ENCODE results near the gene AOX1. TPM values are rescaled to one million over a fixed set of nuclear protein-coding genes. Genes with fewer than 3 reads are reported as not detected.
A peak's percentile ranks its signal among the peaks of the same experiment; 100 is the strongest.
"Not testable (repeated sequence)": the region's sequence is repeated elsewhere in the genome, so short reads cannot be mapped to it uniquely, and the experiment has no call there.

Gene AOX1
- total RNA-seq, 1 donor from 2014 or later, result 36.7 TPM

GRCh38 chr2:200627110-200627770 is 41.4 kb downstream of the AOX1 start:
- ATAC-seq, result no peak
- no peak for DNase-seq
- H3K27ac ChIP-seq, result no peak overlapping the region
- H3K4me1 ChIP-seq, result no peaks in the 10 kb centered on the region
- no peaks in the 10 kb centered on the region for H3K36me3 ChIP-seq
- H3K9me3 ChIP-seq, result no peaks in the 10 kb centered on the region
- intact Hi-C loops (cut with DNase I), result no loop called here
- H3K27me3 ChIP-seq (ENCODE audit: low read depth), result no peaks in the 10 kb centered on the region
- no peak for TF ChIP-seq CTCF (IDR thresholded peaks at IDR 0.05)
- no peak overlapping the region for H3K4me3 ChIP-seq

DNA sequence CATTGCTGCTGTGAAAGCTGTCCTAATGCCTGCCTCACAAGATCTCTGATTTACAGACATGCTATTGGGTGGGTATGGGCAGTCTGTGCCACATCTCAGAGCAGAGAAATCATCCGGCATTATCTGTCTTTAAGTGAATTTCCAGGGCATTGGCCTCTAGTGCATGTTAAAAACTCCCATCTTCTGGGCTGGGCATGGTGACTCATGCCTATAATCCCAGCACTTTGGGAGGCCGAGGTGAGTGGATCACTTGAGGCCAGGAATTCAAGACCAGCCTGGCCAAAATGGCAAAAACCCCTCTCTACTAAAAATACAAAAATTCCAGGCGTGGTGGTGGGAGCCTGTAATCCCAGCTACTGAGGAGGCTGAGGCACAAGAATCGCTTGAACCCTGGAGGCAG is 42.6 kb downstream of the AOX1 start:
- H3K9me3 ChIP-seq; H3K4me3 ChIP-seq; DNase-seq; H3K4me1 ChIP-seq; H3K27ac ChIP-seq; H3K36me3 ChIP-seq; H3K27me3 ChIP-seq (ENCODE audit: low read depth); intact Hi-C loops (cut with DNase I); ATAC-seq: not testable (repeated sequence)

- ATAC-seq (no peak), DNase-seq (no peak)
- H3K4me3 ChIP-seq, result no peak overlapping the region
- no peaks in the 10 kb centered on the region for H3K9me3 ChIP-seq
- H3K36me3 ChIP-seq, result peaks cover under 1% of the 10 kb centered on the region
- H3K4me1 ChIP-seq, result no peaks in the 10 kb centered on the region
- H3K27me3 ChIP-seq (ENCODE audit: low read depth), result no peaks in the 10 kb centered on the region
- no peak for TF ChIP-seq CTCF (IDR thresholded peaks at IDR 0.05)
- no peak overlapping the region for H3K27ac ChIP-seq
- intact Hi-C loops (cut with DNase I), result no loop called here
These were observed 45.5 kb downstream of the AOX1 start for GRCh38 chr2:200631287-200631686.

DNA sequence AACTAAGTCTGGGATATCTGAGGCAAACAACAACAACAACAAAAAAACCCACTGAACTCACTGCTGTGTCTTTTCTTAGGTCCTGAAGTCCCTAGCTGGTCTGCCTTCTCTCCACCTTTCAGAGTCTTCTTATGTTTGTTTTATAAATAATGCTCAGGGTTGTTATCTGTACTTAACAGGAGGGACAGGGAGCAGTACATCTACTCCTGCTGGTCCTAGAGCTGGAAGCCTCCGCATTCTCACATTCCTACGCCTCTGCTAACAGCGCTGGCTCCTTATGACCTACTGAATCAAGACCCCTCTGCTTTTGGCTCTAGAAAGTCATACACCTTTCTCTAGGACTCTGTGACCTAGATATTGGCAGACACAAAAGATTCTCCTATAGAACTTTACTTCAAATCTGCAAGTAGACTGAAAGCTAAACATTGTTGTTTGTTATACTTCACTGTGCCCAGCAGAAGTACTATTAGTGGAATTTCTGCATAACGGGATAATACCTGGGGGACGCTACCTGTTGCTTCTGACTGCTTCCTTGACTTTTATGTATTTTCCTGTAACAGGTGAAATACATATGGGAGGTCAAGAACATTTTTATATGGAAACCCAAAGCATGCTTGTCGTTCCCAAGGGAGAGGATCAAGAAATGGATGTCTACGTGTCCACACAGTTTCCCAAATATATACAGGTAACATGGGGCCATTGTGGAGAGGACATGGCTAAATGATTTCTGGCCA is 48.6 kb downstream of the AOX1 start:
- Histone ChIP-seq H3K4me3 (no peak overlapping the region), H3K4me1 (no peaks in the 10 kb centered on the region), H3K9me3 (no peaks in the 10 kb centered on the region), H3K27ac (no peak overlapping the region), H3K27me3 (ENCODE audit: low read depth) (no peaks in the 10 kb centered on the region), H3K36me3 (peaks cover 6% of the 10 kb centered on the region)
- DNase-seq (no peak), ATAC-seq (no peak)
- no peak for TF ChIP-seq CTCF (IDR thresholded peaks at IDR 0.05)
- intact Hi-C loops (cut with DNase I), result no loop called here

DNA sequence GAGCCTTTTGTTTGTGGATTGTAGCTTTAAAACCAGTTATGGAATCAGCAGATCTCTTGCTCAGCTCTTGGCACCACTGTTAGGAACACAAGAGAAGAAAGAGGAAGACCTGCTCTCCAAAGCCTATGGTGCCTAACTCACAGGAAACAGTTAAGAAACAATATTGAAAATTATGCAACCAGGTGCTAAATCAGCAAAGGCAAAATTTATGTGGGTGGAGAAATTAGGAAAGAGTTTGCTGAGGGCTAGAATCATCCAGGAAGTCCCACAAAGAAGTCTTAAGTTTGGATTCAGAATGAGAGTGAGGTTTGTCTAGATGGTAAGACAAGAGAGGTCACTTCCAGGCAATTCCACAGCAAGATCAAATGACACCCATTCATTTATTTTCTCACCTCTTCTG is 49.4 kb downstream of the AOX1 start:
- ATAC-seq (peak; percentile 65 to 72), DNase-seq (no peak)
- Histone ChIP-seq H3K4me3 (no peak overlapping the region), H3K9me3 (no peaks in the 10 kb centered on the region), H3K27ac (no peak overlapping the region), H3K36me3 (peaks cover 6% of the 10 kb centered on the region), H3K4me1 (no peaks in the 10 kb centered on the region), H3K27me3 (ENCODE audit: low read depth) (no peaks in the 10 kb centered on the region)
- TF ChIP-seq CTCF (IDR thresholded peaks at IDR 0.05), result no peak
- intact Hi-C loops (cut with DNase I), result no loop called here

- Histone ChIP-seq H3K36me3 (peaks cover 6% of the 10 kb centered on the region), H3K27ac (no peak overlapping the region), H3K27me3 (ENCODE audit: low read depth) (no peaks in the 10 kb centered on the region), H3K4me1 (no peaks in the 10 kb centered on the region), H3K9me3 (no peaks in the 10 kb centered on the region), H3K4me3 (no peak overlapping the region)
- intact Hi-C loops (cut with DNase I), result no loop called here
- DNase-seq, result no peak
- TF ChIP-seq CTCF (IDR thresholded peaks at IDR 0.05), result no peak
- ATAC-seq, result no peak
These were observed 52.1 kb downstream of the AOX1 start for GRCh38 chr2:200637901-200638300.
